Astrocyte (in vitro differentiated cells and primary cell): ENCODE results near the gene AKAP11. TPM values are rescaled to one million over a fixed set of nuclear protein-coding genes. Genes with fewer than 3 reads are reported as not detected.

Experiments
- DNase-seq: peaks from one replicate; pipeline ENCODE4 v3.0.0-alpha.2; 2010; ENCODE audit warnings: low read depth
- FAIRE-seq: peaks from 2 replicates; lab custom pipeline; 2011; peaks lifted over from hg19 to GRCh38; lab: Jason Lieb, UNC
- H2AFZ ChIP-seq: 2 replicates; pipeline ENCODE4 v1.6.0; 2012; ENCODE audit warnings: low read depth, low read length, inconsistent platforms
- H3K27ac ChIP-seq: 2 replicates; pipeline ENCODE4 v1.5.1; 2011; ENCODE audit warnings: low read depth, low read length, inconsistent platforms
- H3K27me3 ChIP-seq: 2 replicates; pipeline ENCODE4 v1.6.0; 2011; ENCODE audit warnings: low read length, inconsistent platforms; ENCODE audit not compliant: insufficient read depth
- H3K36me3 ChIP-seq: 2 replicates; pipeline ENCODE4 v1.5.1; 2011; ENCODE audit warnings: low read length, inconsistent platforms; ENCODE audit not compliant: insufficient read depth
- H3K4me1 ChIP-seq: 2 replicates; pipeline ENCODE4 v1.5.1; 2011; ENCODE audit warnings: low read length, inconsistent platforms; ENCODE audit not compliant: insufficient read depth
- H3K4me2 ChIP-seq: 2 replicates; pipeline ENCODE4 v1.6.0; 2012; ENCODE audit warnings: low read length, inconsistent platforms
- H3K4me3 ChIP-seq: 2 replicates; pipeline ENCODE4 v1.5.1; 2011; ENCODE audit warnings: low read depth, mild to moderate bottlenecking, low read length, inconsistent platforms; ENCODE audit not compliant: insufficient read depth
- H3K79me2 ChIP-seq: 2 replicates; pipeline ENCODE4 v1.6.0; 2012; ENCODE audit warnings: mild to moderate bottlenecking, low read length, inconsistent platforms; ENCODE audit not compliant: insufficient read depth
- H3K9ac ChIP-seq: 2 replicates; pipeline ENCODE4 v1.6.0; 2012; ENCODE audit warnings: mild to moderate bottlenecking, low read length, inconsistent platforms
- H3K9me3 ChIP-seq: 2 replicates; pipeline ENCODE4 v1.5.1; 2012; ENCODE audit warnings: low read depth, mild to moderate bottlenecking, low read length, inconsistent platforms; ENCODE audit not compliant: insufficient read depth
- H4K20me1 ChIP-seq: 2 replicates; pipeline ENCODE4 v1.6.0; 2012; ENCODE audit warnings: low read length, inconsistent platforms; ENCODE audit not compliant: insufficient read depth
- H3K27ac Mint-ChIP-seq: one replicate; pipeline ENCODE4 v1.8.0; 2021; ENCODE audit warnings: mild to moderate bottlenecking, mixed read lengths; ENCODE audit not compliant: unreplicated experiment
- H3K27me3 Mint-ChIP-seq: one replicate; pipeline ENCODE4 v1.8.0; 2021; ENCODE audit warnings: low read depth, mixed read lengths; ENCODE audit not compliant: unreplicated experiment
- H3K36me3 Mint-ChIP-seq: one replicate; pipeline ENCODE4 v1.8.0; 2021; ENCODE audit warnings: low read depth, mixed read lengths; ENCODE audit not compliant: unreplicated experiment
- H3K4me1 Mint-ChIP-seq: one replicate; pipeline ENCODE4 v1.8.0; 2021; ENCODE audit warnings: low read depth, mixed read lengths; ENCODE audit not compliant: unreplicated experiment
- H3K4me3 Mint-ChIP-seq: one replicate; pipeline ENCODE4 v1.8.0; 2021; ENCODE audit warnings: mild to moderate bottlenecking, moderate library complexity, mixed read lengths; ENCODE audit not compliant: unreplicated experiment
- H3K9me3 Mint-ChIP-seq: one replicate; pipeline ENCODE4 v1.8.0; 2021; ENCODE audit warnings: mild to moderate bottlenecking, mixed read lengths; ENCODE audit not compliant: unreplicated experiment
- CTCF ChIP-seq: IDR thresholded peaks from 2 replicates; pipeline ENCODE4 v1.5.1; 2011; ENCODE audit warnings: low read depth, mild to moderate bottlenecking, inconsistent platforms, low read length, moderate library complexity; ENCODE audit not compliant: insufficient read depth
- EZH2 ChIP-seq: IDR thresholded peaks from 2 replicates; pipeline ENCODE4 v1.6.1; 2012; ENCODE audit warnings: mild to moderate bottlenecking, low read length, inconsistent platforms; ENCODE audit not compliant: insufficient read depth
- total RNA-seq: library from RNA; stranded (reverse); gene quantifications from 2 replicates; pipeline ENCODE4 v1.2.1, GENCODE V29; 2021

The AKAP11 gene
- total RNA-seq, 1 donor from 2014 or later: 29.7 TPM

GRCh38 chr13:42327725-42328124 is 55.8 kb downstream of the AKAP11 start:
- Mint-ChIP-seq H3K9me3 (peaks cover 2% of the 10 kb centered on the region), H3K4me3 (no peak overlapping the region), H3K4me1 (no peaks in the 10 kb centered on the region), H3K27ac (no peak overlapping the region), H3K36me3 (no peaks in the 10 kb centered on the region), H3K27me3 (no peaks in the 10 kb centered on the region)
- Histone ChIP-seq H3K36me3 (no peaks in the 10 kb centered on the region), H4K20me1 (no peaks in the 10 kb centered on the region), H3K79me2 (no peaks in the 10 kb centered on the region), H3K4me3 (no peak overlapping the region), H3K4me1 (no peaks in the 10 kb centered on the region), H3K27ac (no peak overlapping the region), H3K27me3 (no peaks in the 10 kb centered on the region), H3K9me3 (no peaks in the 10 kb centered on the region), H3K9ac (no peak overlapping the region), H2AFZ (no peak overlapping the region), H3K4me2 (no peak overlapping the region)
- TF ChIP-seq EZH2: no peak
- FAIRE-seq: no peak
- no peak for DNase-seq

- H3K9me3 Mint-ChIP-seq: peaks cover 2% of the 10 kb centered on the region
- FAIRE-seq: no peak
These were observed 56.7 kb downstream of the AKAP11 start for GRCh38 chr13:42328672-42329071.

GRCh38 chr13:42329239-42329638 is 57.3 kb downstream of the AKAP11 start:
- H3K4me1 Mint-ChIP-seq: no peaks in the 10 kb centered on the region
- Histone ChIP-seq H3K9ac (no peak overlapping the region), H4K20me1 (no peaks in the 10 kb centered on the region), H3K4me3 (no peak overlapping the region), H3K27ac (no peak overlapping the region), H3K27me3 (no peaks in the 10 kb centered on the region), H3K4me2 (no peak overlapping the region), H3K36me3 (no peaks in the 10 kb centered on the region), H3K79me2 (no peaks in the 10 kb centered on the region), H3K9me3 (no peaks in the 10 kb centered on the region), H3K4me1 (no peaks in the 10 kb centered on the region), H2AFZ (no peak overlapping the region)
- no peak for TF ChIP-seq EZH2
- no peak for FAIRE-seq
- no peak overlapping the region for H3K4me3 Mint-ChIP-seq
- no peak for DNase-seq
- peaks cover 2% of the 10 kb centered on the region for H3K9me3 Mint-ChIP-seq
- H3K36me3 Mint-ChIP-seq: no peaks in the 10 kb centered on the region
- H3K27me3 Mint-ChIP-seq: no peaks in the 10 kb centered on the region
- H3K27ac Mint-ChIP-seq: no peak overlapping the region

More at GRCh38 chr13:42328672-42329071, 56.7 kb downstream of the AKAP11 start:
- no peaks in the 10 kb centered on the region for H3K36me3 ChIP-seq
- no peaks in the 10 kb centered on the region for H3K9me3 ChIP-seq
- no peak overlapping the region for H3K9ac ChIP-seq
- H3K36me3 Mint-ChIP-seq: no peaks in the 10 kb centered on the region
- no peaks in the 10 kb centered on the region for H3K79me2 ChIP-seq
- no peaks in the 10 kb centered on the region for H4K20me1 ChIP-seq
- DNase-seq: no peak
- no peaks in the 10 kb centered on the region for H3K4me1 ChIP-seq
- no peak overlapping the region for H3K27ac Mint-ChIP-seq
- no peak overlapping the region for H3K27ac ChIP-seq
- no peak overlapping the region for H3K4me3 Mint-ChIP-seq
- no peak for TF ChIP-seq CTCF
- TF ChIP-seq EZH2: no peak
- H3K27me3 Mint-ChIP-seq: no peaks in the 10 kb centered on the region
- H2AFZ ChIP-seq: no peak overlapping the region
- no peaks in the 10 kb centered on the region for H3K4me1 Mint-ChIP-seq
- no peaks in the 10 kb centered on the region for H3K27me3 ChIP-seq
- H3K4me2 ChIP-seq: no peak overlapping the region
- no peak overlapping the region for H3K4me3 ChIP-seq
